H9 (cell line): ENCODE measurements around the gene GSAP. TPM values are rescaled to one million over a fixed set of nuclear protein-coding genes. Genes with fewer than 3 reads are reported as not detected.

ENCODE experiments used
- DNase-seq: peaks from one replicate; pipeline ENCODE4 v3.0.0-alpha.2; 2017
- H2AFZ ChIP-seq: one replicate; pipeline ENCODE4 v1.6.1; 2013; ENCODE audit warnings: mild to moderate bottlenecking, low read length, control low read depth, moderate library complexity
- H2AK5ac ChIP-seq: 2 replicates; pipeline ENCODE4 v1.6.1; 2013; ENCODE audit warnings: low read length, control low read depth, mixed read lengths; ENCODE audit not compliant: insufficient read length
- H2BK120ac ChIP-seq: one replicate; pipeline ENCODE4 v1.6.1; 2013; ENCODE audit warnings: low read depth, mild to moderate bottlenecking, low read length, control low read depth, inconsistent platforms; ENCODE audit not compliant: poor library complexity, severe bottlenecking
- H2BK12ac ChIP-seq: 2 replicates; pipeline ENCODE4 v1.6.1; 2013; ENCODE audit warnings: low read length, control low read depth, mixed read lengths, low read depth; ENCODE audit not compliant: insufficient read length
- H2BK15ac ChIP-seq: 2 replicates; pipeline ENCODE4 v1.6.1; 2013; ENCODE audit warnings: low read depth, low read length, control low read depth
- H2BK20ac ChIP-seq: one replicate; pipeline ENCODE4 v1.6.1; 2013; ENCODE audit warnings: low read depth, mild to moderate bottlenecking, low read length, control low read depth, inconsistent platforms; ENCODE audit not compliant: poor library complexity, severe bottlenecking
- H2BK5ac ChIP-seq: 2 replicates; pipeline ENCODE4 v1.6.1; 2013; ENCODE audit warnings: low read length, control low read depth, mixed read lengths; ENCODE audit not compliant: insufficient read length
- H3K14ac ChIP-seq: 2 replicates; pipeline ENCODE4 v1.6.1; 2013; ENCODE audit warnings: low read length, control low read depth; ENCODE audit not compliant: insufficient read depth
- H3K18ac ChIP-seq: 2 replicates; pipeline ENCODE4 v1.6.1; 2013; ENCODE audit warnings: low read depth, mild to moderate bottlenecking, mixed read lengths, low read length, control low read depth; ENCODE audit not compliant: insufficient read length
- H3K23ac ChIP-seq: 2 replicates; pipeline ENCODE4 v1.6.1; 2013; ENCODE audit warnings: low read length, control low read depth, mixed read lengths, low read depth; ENCODE audit not compliant: insufficient read length
- H3K23me2 ChIP-seq: 2 replicates; pipeline ENCODE4 v1.6.1; 2013; ENCODE audit warnings: low read depth, mild to moderate bottlenecking, mixed read lengths, low read length, control low read depth; ENCODE audit not compliant: insufficient read length, poor library complexity, severe bottlenecking
- H3K27ac ChIP-seq: 2 replicates; pipeline ENCODE4 v1.5.1; 2013; ENCODE audit warnings: low read length, control low read depth, mixed read lengths, low read depth; ENCODE audit not compliant: insufficient read length
- H3K27me3 ChIP-seq: 2 replicates; pipeline ENCODE4 v1.6.1; 2013; ENCODE audit warnings: low read length, control low read depth, inconsistent platforms; ENCODE audit not compliant: insufficient read depth
- H3K4ac ChIP-seq: 2 replicates; pipeline ENCODE4 v1.6.1; 2013; ENCODE audit warnings: low read depth, mild to moderate bottlenecking, control low read depth, inconsistent platforms, low read length, moderate library complexity
- H3K4me1 ChIP-seq: 2 replicates; pipeline ENCODE4 v1.6.1; 2013; ENCODE audit warnings: low read length, control low read depth, inconsistent platforms; ENCODE audit not compliant: insufficient read depth
- H3K4me2 ChIP-seq: 2 replicates; pipeline ENCODE4 v1.6.1; 2013; ENCODE audit warnings: low read length, control low read depth, mixed read lengths; ENCODE audit not compliant: insufficient read length, insufficient read depth
- H3K56ac ChIP-seq: 2 replicates; pipeline ENCODE4 v1.6.1; 2013; ENCODE audit warnings: low read depth, mild to moderate bottlenecking, mixed read lengths, low read length, control low read depth; ENCODE audit not compliant: insufficient read length
- H3K79me1 ChIP-seq: 2 replicates; pipeline ENCODE4 v1.6.1; 2013; ENCODE audit warnings: low read depth, mild to moderate bottlenecking, moderate library complexity, low read length, control low read depth, inconsistent platforms; ENCODE audit not compliant: insufficient read depth, poor library complexity, severe bottlenecking
- H3K79me2 ChIP-seq: 2 replicates; pipeline ENCODE4 v1.6.1; 2013; ENCODE audit warnings: low read length, control low read depth, inconsistent platforms; ENCODE audit not compliant: insufficient read depth
- H3K9ac ChIP-seq: 2 replicates; pipeline ENCODE4 v1.6.1; 2013; ENCODE audit warnings: low read length, control low read depth, mixed read lengths; ENCODE audit not compliant: insufficient read length; ENCODE audit errors: extremely low read depth
- H3K9me3 ChIP-seq: one replicate; pipeline ENCODE4 v1.6.1; 2013; ENCODE audit warnings: low read depth, low read length, inconsistent platforms; ENCODE audit not compliant: control insufficient read depth
- H3T11ph ChIP-seq: one replicate; pipeline ENCODE4 v1.6.1; 2013; ENCODE audit warnings: mild to moderate bottlenecking, low read length, control low read depth, inconsistent platforms
- H4K20me1 ChIP-seq: one replicate; pipeline ENCODE4 v1.6.1; 2013; ENCODE audit not compliant: control insufficient read depth, insufficient read length, insufficient read depth
- H4K5ac ChIP-seq: 2 replicates; pipeline ENCODE4 v1.6.1; 2013; ENCODE audit warnings: low read depth, mild to moderate bottlenecking, mixed read lengths, low read length, control low read depth; ENCODE audit not compliant: insufficient read length
- H4K8ac ChIP-seq: replicated peaks from 2 replicates; pipeline ENCODE4 v1.6.1; 2013; ENCODE audit warnings: low read length, control low read depth, mixed read lengths, low read depth; ENCODE audit not compliant: insufficient read length
- H4K91ac ChIP-seq: 2 replicates; pipeline ENCODE4 v1.6.1; 2013; ENCODE audit warnings: low read depth, mild to moderate bottlenecking, moderate library complexity, mixed read lengths, low read length, control low read depth; ENCODE audit not compliant: insufficient read length
- H3K27ac Mint-ChIP-seq, 3 experiments: 2 replicates in 2 of 3; 3 replicates in 1 of 3; pipeline ENCODE4 v1.8.0; 2020 to 2021; ENCODE audit warnings: mixed read lengths in 3 of 3, mild to moderate bottlenecking in 1 of 3, moderate library complexity in 1 of 3
- H3K27me3 Mint-ChIP-seq: 2 replicates; pipeline ENCODE4 v1.8.0; 2021; ENCODE audit warnings: low read depth, mild to moderate bottlenecking, moderate library complexity, mixed read lengths
- H3K36me3 Mint-ChIP-seq, 3 experiments: 2 replicates in 2 of 3; 3 replicates in 1 of 3; pipeline ENCODE4 v1.8.0; 2020 to 2021; ENCODE audit warnings: low read depth in 3 of 3, mixed read lengths in 3 of 3; ENCODE audit not compliant: insufficient read depth in 1 of 3
- H3K4me1 Mint-ChIP-seq, 2 experiments: 2 replicates each; pipeline ENCODE4 v1.8.0; 2020; ENCODE audit warnings: mixed read lengths in 2 of 2
- H3K4me3 Mint-ChIP-seq, 2 experiments: 2 replicates in 1 of 2; 3 replicates in 1 of 2; pipeline ENCODE4 v1.8.0; 2020 to 2021; ENCODE audit warnings: mild to moderate bottlenecking in 2 of 2, mixed read lengths in 2 of 2, moderate library complexity in 1 of 2
- H3K9me3 Mint-ChIP-seq, 2 experiments: 2 replicates in 1 of 2; 3 replicates in 1 of 2; pipeline ENCODE4 v1.8.0; 2020; ENCODE audit warnings: mild to moderate bottlenecking in 2 of 2, mixed read lengths in 2 of 2, moderate library complexity in 1 of 2
- total RNA-seq: library from RNA; stranded (reverse); gene quantifications from 2 replicates; pipeline ENCODE4 v1.2.1, GENCODE V29; 2021
- TF ChIP-seq, protein P1 (sequence below): fragments of 200-600 bp; sonication (generic); conservative IDR thresholded peaks from 3 replicates; pipeline ENCODE4 v1.8.0; 2021; ENCODE audit warnings: antibody characterized with exemption, mild to moderate bottlenecking

The GSAP gene
- total RNA-seq, 1 experiment from 2014 or later: 1.9 TPM

- Histone ChIP-seq H2BK120ac (no peak overlapping the region), H3K23ac (no peak overlapping the region), H3K4me1 (no peaks in the 10 kb centered on the region), H3K9ac (no peak overlapping the region), H4K8ac (no peak overlapping the region), H2AK5ac (no peak overlapping the region), H2BK5ac (no peak overlapping the region), H3K9me3 (no peaks in the 10 kb centered on the region), H3K23me2 (no peaks in the 10 kb centered on the region), H2BK12ac (no peak overlapping the region), H3K56ac (no peak overlapping the region), H4K20me1 (no peaks in the 10 kb centered on the region), H3K18ac (no peak overlapping the region), H3K4me2 (no peak overlapping the region), H3K27me3 (no peaks in the 10 kb centered on the region), H2BK15ac (no peak overlapping the region), H2BK20ac (no peak overlapping the region), H4K5ac (no peak overlapping the region), H3T11ph (no peak overlapping the region), H4K91ac (no peak overlapping the region), H3K27ac (no peak overlapping the region), H2AFZ (no peak overlapping the region), H3K4ac (no peak overlapping the region), H3K14ac (no peak overlapping the region), H3K79me1 (no peaks in the 10 kb centered on the region), H3K79me2 (no peaks in the 10 kb centered on the region)
- DNase-seq: no peak
- TF ChIP-seq, protein P1, sequence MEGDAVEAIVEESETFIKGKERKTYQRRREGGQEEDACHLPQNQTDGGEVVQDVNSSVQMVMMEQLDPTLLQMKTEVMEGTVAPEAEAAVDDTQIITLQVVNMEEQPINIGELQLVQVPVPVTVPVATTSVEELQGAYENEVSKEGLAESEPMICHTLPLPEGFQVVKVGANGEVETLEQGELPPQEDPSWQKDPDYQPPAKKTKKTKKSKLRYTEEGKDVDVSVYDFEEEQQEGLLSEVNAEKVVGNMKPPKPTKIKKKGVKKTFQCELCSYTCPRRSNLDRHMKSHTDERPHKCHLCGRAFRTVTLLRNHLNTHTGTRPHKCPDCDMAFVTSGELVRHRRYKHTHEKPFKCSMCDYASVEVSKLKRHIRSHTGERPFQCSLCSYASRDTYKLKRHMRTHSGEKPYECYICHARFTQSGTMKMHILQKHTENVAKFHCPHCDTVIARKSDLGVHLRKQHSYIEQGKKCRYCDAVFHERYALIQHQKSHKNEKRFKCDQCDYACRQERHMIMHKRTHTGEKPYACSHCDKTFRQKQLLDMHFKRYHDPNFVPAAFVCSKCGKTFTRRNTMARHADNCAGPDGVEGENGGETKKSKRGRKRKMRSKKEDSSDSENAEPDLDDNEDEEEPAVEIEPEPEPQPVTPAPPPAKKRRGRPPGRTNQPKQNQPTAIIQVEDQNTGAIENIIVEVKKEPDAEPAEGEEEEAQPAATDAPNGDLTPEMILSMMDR: no peak
- Mint-ChIP-seq H3K9me3 (peaks cover 0 to 2% of the 10 kb centered on the region in 2 experiments; a peak in 1 of 5 replicates), H3K36me3 (no peaks in the 10 kb centered on the region), H3K4me3 (no peak overlapping the region), H3K27ac (no peak overlapping the region), H3K27me3 (no peaks in the 10 kb centered on the region; the same call in 1 of the 2 replicates), H3K4me1 (peaks cover 2 to 5% of the 10 kb centered on the region in 2 experiments; a peak in 3 of 4 replicates)
Measured at GRCh38 chr7:77290425-77290824, 125.7 kb downstream of the GSAP start.
